ENCODE measurements around the gene LMBR1.

DNA sequence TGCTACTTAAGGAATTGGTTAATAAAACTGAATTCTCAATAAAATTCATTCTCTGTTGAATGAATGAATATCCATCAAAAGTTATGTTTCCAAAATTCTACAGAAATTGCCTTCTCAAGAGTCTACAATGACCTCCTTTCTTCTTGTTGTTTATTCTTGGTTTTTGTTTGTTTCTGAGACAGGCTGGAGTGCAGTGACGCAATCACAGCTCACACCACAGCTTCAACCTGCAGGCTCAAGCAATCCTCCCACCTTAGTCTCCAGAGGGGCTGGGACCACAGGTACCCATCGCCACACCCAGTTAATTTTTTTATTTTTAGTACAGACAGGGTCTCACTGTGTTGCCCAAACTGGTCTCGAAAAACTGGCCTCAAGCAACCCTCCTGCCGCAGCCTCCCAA is 97.6 kb downstream of the LMBR1 start:
- TF ChIP-seq, protein P1, sequence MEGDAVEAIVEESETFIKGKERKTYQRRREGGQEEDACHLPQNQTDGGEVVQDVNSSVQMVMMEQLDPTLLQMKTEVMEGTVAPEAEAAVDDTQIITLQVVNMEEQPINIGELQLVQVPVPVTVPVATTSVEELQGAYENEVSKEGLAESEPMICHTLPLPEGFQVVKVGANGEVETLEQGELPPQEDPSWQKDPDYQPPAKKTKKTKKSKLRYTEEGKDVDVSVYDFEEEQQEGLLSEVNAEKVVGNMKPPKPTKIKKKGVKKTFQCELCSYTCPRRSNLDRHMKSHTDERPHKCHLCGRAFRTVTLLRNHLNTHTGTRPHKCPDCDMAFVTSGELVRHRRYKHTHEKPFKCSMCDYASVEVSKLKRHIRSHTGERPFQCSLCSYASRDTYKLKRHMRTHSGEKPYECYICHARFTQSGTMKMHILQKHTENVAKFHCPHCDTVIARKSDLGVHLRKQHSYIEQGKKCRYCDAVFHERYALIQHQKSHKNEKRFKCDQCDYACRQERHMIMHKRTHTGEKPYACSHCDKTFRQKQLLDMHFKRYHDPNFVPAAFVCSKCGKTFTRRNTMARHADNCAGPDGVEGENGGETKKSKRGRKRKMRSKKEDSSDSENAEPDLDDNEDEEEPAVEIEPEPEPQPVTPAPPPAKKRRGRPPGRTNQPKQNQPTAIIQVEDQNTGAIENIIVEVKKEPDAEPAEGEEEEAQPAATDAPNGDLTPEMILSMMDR (conservative IDR thresholded peaks at IDR 0.05; ENCODE audit: low read length), result no peak
- TF ChIP-seq EZH2phosphoT487 (IDR thresholded peaks at IDR 0.05; ENCODE audit: borderline replicate concordance, low read depth, low read length), result no peak
